HG03175 (cell line): ENCODE data around the gene KIZ.

Experiments used
- ATAC-seq: cut with Tn5 transposase; IDR thresholded peaks from one replicate; pipeline ENCODE4 v1.9.1; 2021; ENCODE audit warnings: mild to moderate bottlenecking, moderate library complexity; ENCODE audit not compliant: unreplicated experiment

Gene KIZ

GRCh38 chr20:21104921-21105320, 21.0 kb upstream of the KIZ start:
- no peak for ATAC-seq

- no peak for ATAC-seq
Measured at GRCh38 chr20:21105429-21106170, 20.3 kb upstream of the KIZ start.

- no peak for ATAC-seq
Measured at GRCh38 chr20:21106171-21107017, 19.5 kb upstream of the KIZ start, which contains the start of gene LINC00237. Gene LINC00237, minus strand, starts transcription at chr20:21106358.

- no peak for ATAC-seq
Measured at GRCh38 chr20:21109144-21109543, 16.7 kb upstream of the KIZ start.

- ATAC-seq, result no peak
Measured at GRCh38 chr20:21110811-21111210, 15.1 kb upstream of the KIZ start.

GRCh38 chr20:21111416-21111815, 14.5 kb upstream of the KIZ start:
- no peak for ATAC-seq

- ATAC-seq, result no peak
Measured at GRCh38 chr20:21113697-21114096, 12.2 kb upstream of the KIZ start.

- no peak for ATAC-seq
Measured at GRCh38 chr20:21114584-21114983, 11.3 kb upstream of the KIZ start.

GRCh38 chr20:21117521-21117920, 8.4 kb upstream of the KIZ start:
- ATAC-seq, result no peak

GRCh38 chr20:21118138-21118537, 7.7 kb upstream of the KIZ start:
- ATAC-seq, result no peak

GRCh38 chr20:21118782-21119181, 7.1 kb upstream of the KIZ start:
- ATAC-seq, result no peak

GRCh38 chr20:21124190-21124589, 1.7 kb upstream of the KIZ start:
- no peak for ATAC-seq

GRCh38 chr20:21125072-21125848, 622 bp upstream of the KIZ start:
- ATAC-seq, result peak; percentile 14

GRCh38 chr20:21126581-21126870, 644 bp downstream of the KIZ start:
- no peak for ATAC-seq

- ATAC-seq, result no peak
Measured at GRCh38 chr20:21127201-21127981, 1.5 kb downstream of the KIZ start.

- no peak for ATAC-seq
Measured at GRCh38 chr20:21129861-21130260, 4.0 kb downstream of the KIZ start.

- no peak for ATAC-seq
Measured at GRCh38 chr20:21133404-21133803, 7.5 kb downstream of the KIZ start.

GRCh38 chr20:21133917-21134622, 8.2 kb downstream of the KIZ start:
- no peak for ATAC-seq

- ATAC-seq, result no peak
Measured at GRCh38 chr20:21134883-21135493, 9.1 kb downstream of the KIZ start.
